Measurements from ENCODE around the gene SF3B1. TPM values are rescaled to one million over a fixed set of nuclear protein-coding genes. Genes with fewer than 3 reads are reported as not detected.

SF3B1 gene
- total RNA-seq, 1 donor from 2014 or later, result 787 TPM

DNA sequence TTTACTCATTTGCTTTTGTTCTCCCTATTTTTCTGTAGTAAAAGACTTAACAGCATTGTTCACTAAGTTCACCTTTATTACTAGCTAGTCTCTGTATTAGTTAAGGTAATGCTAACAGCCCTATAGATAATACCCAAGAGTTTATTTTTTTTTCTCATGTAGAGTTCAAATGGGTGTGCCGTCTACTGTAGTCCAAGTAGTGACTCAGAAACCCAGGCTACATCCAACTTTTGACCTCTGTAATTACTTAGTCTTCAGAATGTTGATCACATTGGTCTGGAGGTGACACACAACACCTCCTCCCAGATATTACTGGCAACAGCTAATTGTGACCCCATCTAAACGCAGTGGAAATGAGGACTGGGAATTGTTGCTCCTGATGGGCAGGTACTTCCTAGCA, 26.2 kb upstream of the SF3B1 start:
- H3K4me2 ChIP-seq, result no peak overlapping the region
- Mint-ChIP-seq H3K4me3 (no peak overlapping the region), H3K9me3 (no peaks in the 10 kb centered on the region), H3K27me3 (ENCODE audit: insufficient read depth, low read depth) (no peaks in the 10 kb centered on the region), H3K27ac (no peak overlapping the region), H3K4me1 (no peaks in the 10 kb centered on the region), H3K36me3 (peaks cover 3% of the 10 kb centered on the region)
- no peaks in the 10 kb centered on the region for H3K27me3 ChIP-seq
- no peak overlapping the region for H2AFZ ChIP-seq (replicated peaks)
- no peaks in the 10 kb centered on the region for H4K20me1 ChIP-seq (ENCODE audit: low read depth)
- H3K4me1 ChIP-seq, result no peaks in the 10 kb centered on the region
- no peaks in the 10 kb centered on the region for H3K9me3 ChIP-seq (ENCODE audit: low read depth)
- H3F3A ChIP-seq (ENCODE audit: low read depth), result no peaks in the 10 kb centered on the region
- no peak for DNase-seq (ENCODE audit: low spot score)
- H3K9ac ChIP-seq, result no peak overlapping the region
- no peak overlapping the region for H3K27ac ChIP-seq
- TF ChIP-seq, protein P1, sequence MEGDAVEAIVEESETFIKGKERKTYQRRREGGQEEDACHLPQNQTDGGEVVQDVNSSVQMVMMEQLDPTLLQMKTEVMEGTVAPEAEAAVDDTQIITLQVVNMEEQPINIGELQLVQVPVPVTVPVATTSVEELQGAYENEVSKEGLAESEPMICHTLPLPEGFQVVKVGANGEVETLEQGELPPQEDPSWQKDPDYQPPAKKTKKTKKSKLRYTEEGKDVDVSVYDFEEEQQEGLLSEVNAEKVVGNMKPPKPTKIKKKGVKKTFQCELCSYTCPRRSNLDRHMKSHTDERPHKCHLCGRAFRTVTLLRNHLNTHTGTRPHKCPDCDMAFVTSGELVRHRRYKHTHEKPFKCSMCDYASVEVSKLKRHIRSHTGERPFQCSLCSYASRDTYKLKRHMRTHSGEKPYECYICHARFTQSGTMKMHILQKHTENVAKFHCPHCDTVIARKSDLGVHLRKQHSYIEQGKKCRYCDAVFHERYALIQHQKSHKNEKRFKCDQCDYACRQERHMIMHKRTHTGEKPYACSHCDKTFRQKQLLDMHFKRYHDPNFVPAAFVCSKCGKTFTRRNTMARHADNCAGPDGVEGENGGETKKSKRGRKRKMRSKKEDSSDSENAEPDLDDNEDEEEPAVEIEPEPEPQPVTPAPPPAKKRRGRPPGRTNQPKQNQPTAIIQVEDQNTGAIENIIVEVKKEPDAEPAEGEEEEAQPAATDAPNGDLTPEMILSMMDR (IDR thresholded peaks at IDR 0.05), result no peak
- TF ChIP-seq EZH2phosphoT487 (IDR thresholded peaks at IDR 0.05) (no peak), EZH2 (IDR thresholded peaks at IDR 0.05) (no peak)
- no peak overlapping the region for H3K4me3 ChIP-seq
- H3K79me2 ChIP-seq (ENCODE audit: low read depth), result peaks cover 28% of the 10 kb centered on the region
- H3K36me3 ChIP-seq, result no peaks in the 10 kb centered on the region

DNA sequence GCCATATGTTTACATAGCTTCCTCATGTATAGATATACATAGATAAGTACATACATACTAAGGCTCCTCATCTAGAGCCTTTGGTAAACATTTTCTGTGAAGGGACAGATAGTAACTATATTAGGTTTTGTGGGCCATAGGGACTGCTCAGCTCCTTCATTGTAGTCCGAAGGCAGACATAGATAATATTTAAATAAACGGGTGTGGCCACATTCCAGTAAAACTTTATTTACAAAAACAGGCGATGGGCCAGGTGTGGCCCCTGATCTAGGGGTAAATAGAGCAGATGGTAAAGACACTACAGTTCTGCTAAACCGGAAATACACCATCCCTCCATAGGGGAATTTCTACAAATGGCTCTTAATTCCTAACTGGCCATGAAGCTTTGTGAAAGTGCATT, 25.8 kb upstream of the SF3B1 start:
- Histone ChIP-seq H3K4me1 (no peaks in the 10 kb centered on the region), H4K20me1 (ENCODE audit: low read depth) (no peaks in the 10 kb centered on the region), H3F3A (ENCODE audit: low read depth) (no peaks in the 10 kb centered on the region), H3K27me3 (no peaks in the 10 kb centered on the region), H3K9me3 (ENCODE audit: low read depth) (no peaks in the 10 kb centered on the region), H2AFZ (replicated peaks) (no peak overlapping the region), H3K9ac (no peak overlapping the region), H3K27ac (no peak overlapping the region), H3K79me2 (ENCODE audit: low read depth) (peaks cover 33% of the 10 kb centered on the region), H3K4me2 (no peak overlapping the region), H3K4me3 (no peak overlapping the region), H3K36me3 (no peaks in the 10 kb centered on the region)
- Mint-ChIP-seq H3K4me3 (no peak overlapping the region), H3K4me1 (no peaks in the 10 kb centered on the region), H3K36me3 (peaks cover 2% of the 10 kb centered on the region), H3K9me3 (no peaks in the 10 kb centered on the region), H3K27me3 (ENCODE audit: insufficient read depth, low read depth) (no peaks in the 10 kb centered on the region), H3K27ac (no peak overlapping the region)
- no peak for DNase-seq (ENCODE audit: low spot score)
- no peak for TF ChIP-seq EZH2phosphoT487 (IDR thresholded peaks at IDR 0.05)
- TF ChIP-seq EZH2 (IDR thresholded peaks at IDR 0.05), result no peak
- TF ChIP-seq, protein P1 (IDR thresholded peaks at IDR 0.05), result no peak

DNA sequence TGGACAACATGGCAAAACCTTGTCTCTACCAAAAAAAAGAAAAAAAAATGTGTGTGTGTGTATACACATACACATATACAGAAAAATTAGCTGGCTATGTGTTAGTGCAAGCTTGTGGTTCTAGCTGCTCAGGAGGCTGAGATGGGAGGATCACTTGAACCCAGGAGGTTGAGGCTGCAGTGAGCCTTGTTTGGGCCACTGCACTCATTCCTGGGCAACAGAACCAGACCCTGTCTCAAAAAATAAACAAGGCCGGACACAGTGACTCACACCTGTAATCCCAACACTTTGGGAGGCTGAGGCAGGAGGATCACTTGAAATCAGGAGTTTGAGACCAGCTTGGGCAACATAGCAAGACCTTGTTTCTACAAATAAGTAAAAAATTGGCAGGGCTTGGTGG, 20.6 kb upstream of the SF3B1 start:
- Histone ChIP-seq H3K4me2 (no peak overlapping the region), H3K36me3 (no peaks in the 10 kb centered on the region), H3K4me3 (no peak overlapping the region), H3K27me3 (no peaks in the 10 kb centered on the region), H3K9ac (no peak overlapping the region), H3K4me1 (peaks cover 11% of the 10 kb centered on the region), H2AFZ (replicated peaks) (no peak overlapping the region), H3K9me3 (ENCODE audit: low read depth) (no peaks in the 10 kb centered on the region), H3K79me2 (ENCODE audit: low read depth) (peaks cover 50% of the 10 kb centered on the region), H3F3A (ENCODE audit: low read depth) (peaks cover 19% of the 10 kb centered on the region), H4K20me1 (ENCODE audit: low read depth) (no peaks in the 10 kb centered on the region), H3K27ac (no peak overlapping the region)
- TF ChIP-seq, protein P1 (IDR thresholded peaks at IDR 0.05), result no peak
- no peak for TF ChIP-seq EZH2 (IDR thresholded peaks at IDR 0.05)
- TF ChIP-seq EZH2phosphoT487 (IDR thresholded peaks at IDR 0.05), result no peak
- Mint-ChIP-seq H3K4me1 (peaks cover 19% of the 10 kb centered on the region), H3K27me3 (ENCODE audit: insufficient read depth, low read depth) (peaks cover 2% of the 10 kb centered on the region), H3K9me3 (no peaks in the 10 kb centered on the region), H3K27ac (no peak overlapping the region), H3K4me3 (peak overlapping the region; percentile 57), H3K36me3 (peaks cover 2% of the 10 kb centered on the region)
- DNase-seq (ENCODE audit: low spot score), result no peak

Data from neural progenitor cell (in vitro differentiated cells).